Thyroid gland (tissue), 4 donors: ENCODE measurements around the gene MAPK11. TPM values are rescaled to one million over a fixed set of nuclear protein-coding genes. Genes with fewer than 3 reads are reported as not detected.
A peak's percentile ranks its signal among the peaks of the same experiment; 100 is the strongest.

Source experiments
- DNase-seq, 2 donors: peaks; one replicate each; pipeline ENCODE4 v3.0.0-alpha.2; 2019
- H3K27ac ChIP-seq, 3 donors: fragments of 200-600 bp; sonication (generic); 1 replicate in 2 of 3; 2 replicates in 1 of 3; pipeline ENCODE4 v1.5.1; 2016 to 2019; ENCODE audit warnings: mild to moderate bottlenecking in 1 of 3, moderate library complexity in 1 of 3
- H3K27me3 ChIP-seq: fragments of 200-600 bp; sonication (generic); one replicate; pipeline ENCODE4 v1.5.1; 2019
- H3K36me3 ChIP-seq, 2 donors: fragments of 200-600 bp; sonication (generic); one replicate each; pipeline ENCODE4 v1.5.1; 2016 to 2019
- H3K4me1 ChIP-seq, 2 donors: fragments of 200-600 bp; sonication (generic); one replicate each; pipeline ENCODE4 v1.5.1; 2017 to 2019
- H3K4me3 ChIP-seq, 3 donors: fragments of 200-600 bp; sonication (generic); replicated peaks in 1 of 3; 1 replicate in 2 of 3; 2 replicates in 1 of 3; pipeline ENCODE4 v1.5.1; 2016; ENCODE audit warnings: mild to moderate bottlenecking in 1 of 3
- H3K9me3 ChIP-seq: fragments of 200-600 bp; sonication (generic); one replicate; pipeline ENCODE4 v1.5.1; 2017
- POLR2A ChIP-seq, 2 donors: fragments of 450-650 bp; IDR thresholded peaks; one replicate each; pipeline ENCODE4 v1.6.1; 2017; ENCODE audit warnings: antibody characterized with exemption in 2 of 2, mild to moderate bottlenecking in 2 of 2, moderate library complexity in 1 of 2
- WGBS, 2 donors: methylation state at CpG; one replicate each; pipeline ENCODE4 v1.1.5; 2017; 5-methylcytosine and 5-hydroxymethylcytosine counted together
- intact Hi-C: fragments of 100-400 bp; cut with DNase I; formaldehyde crosslinking; loops from one replicate; pipeline ENCODE4 v1.15.1; 2023
- total RNA-seq, 4 donors: library from RNA; depleted of rRNA; stranded (reverse); fragments of >200 nt; gene quantifications; one replicate each; pipeline ENCODE4 v1.2.3, GENCODE V29; 2016
- TF ChIP-seq, protein P1 (sequence below), 6 experiments: fragments of 200-600 bp in 3 of 6; fragments of 450-650 bp in 3 of 6; sonication (generic) in 3 of 6; IDR thresholded peaks; one replicate each; pipeline ENCODE4 v1.5.1; 2016 to 2019; ENCODE audit warnings: antibody characterized with exemption in 6 of 6, mild to moderate bottlenecking in 2 of 6, inconsistent platforms in 1 of 6, moderate library complexity in 1 of 6

MAPK11 gene
- total RNA-seq, 4 donors from 2014 or later = 2.8 to 4.7 (median 4.0) TPM

DNA sequence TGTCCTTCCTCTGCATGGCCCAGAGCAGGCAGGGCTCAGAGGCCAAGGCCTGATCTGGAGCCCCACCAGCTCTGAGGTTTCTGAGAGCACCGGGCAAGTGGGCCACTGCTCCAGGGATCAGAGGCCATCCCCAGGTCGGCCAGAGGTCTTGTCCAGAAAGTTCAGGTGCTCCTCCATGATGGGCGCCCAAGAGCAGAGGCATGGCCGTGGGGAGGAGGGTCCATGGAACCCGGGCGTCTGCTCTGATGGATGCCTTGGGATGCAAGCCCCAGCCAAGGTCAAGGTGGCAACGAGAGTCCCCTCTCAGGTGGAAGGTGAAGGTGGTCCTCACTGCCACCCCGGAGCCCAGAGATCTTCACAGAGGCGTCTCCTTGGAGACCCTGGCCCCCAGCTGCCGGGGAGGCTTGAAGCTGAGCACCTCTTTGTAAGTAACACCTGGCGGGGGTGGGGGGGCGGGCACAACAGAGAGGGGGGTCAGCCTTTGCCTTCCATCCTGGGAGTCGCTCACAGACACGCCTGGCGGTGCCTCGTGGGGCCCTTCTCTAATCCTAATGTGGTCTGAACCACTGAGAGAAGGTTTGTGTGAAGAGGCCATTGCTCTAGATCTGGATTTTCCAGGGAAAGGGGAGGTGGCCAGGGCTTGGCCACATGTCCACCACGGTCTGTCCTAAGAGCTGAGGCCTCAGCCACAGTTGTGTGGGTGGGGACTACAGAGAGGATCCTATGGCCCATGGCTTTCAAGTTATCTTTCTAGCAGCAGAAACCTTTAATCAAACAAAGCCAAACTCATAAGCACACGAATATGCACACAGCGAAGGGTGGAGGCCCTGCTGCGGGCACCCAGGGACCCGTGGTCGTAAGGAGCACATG is 16.9 kb downstream of the MAPK11 start:
- Histone ChIP-seq H3K27ac (no peak overlapping the region), H3K36me3 (no peaks in the 10 kb centered on the region), H3K4me3 (no peak overlapping the region), H3K4me1 (peaks cover 9 to 23% of the 10 kb centered on the region in 2 donors), H3K27me3 (no peaks in the 10 kb centered on the region), H3K9me3 (no peaks in the 10 kb centered on the region)
- intact Hi-C loops = loop anchor here (5.0 to 10.0 kb wide), 3 partner anchors 74 to 352 kb away; partner anchors contain the start of genes DENND6B, MAPK8IP2 and PPP6R2
- DNase-seq = no peak
- 86% methylated on average over 15 to 16 of the region's 22 CpGs for WGBS, 2 donors
- TF ChIP-seq, protein P1, sequence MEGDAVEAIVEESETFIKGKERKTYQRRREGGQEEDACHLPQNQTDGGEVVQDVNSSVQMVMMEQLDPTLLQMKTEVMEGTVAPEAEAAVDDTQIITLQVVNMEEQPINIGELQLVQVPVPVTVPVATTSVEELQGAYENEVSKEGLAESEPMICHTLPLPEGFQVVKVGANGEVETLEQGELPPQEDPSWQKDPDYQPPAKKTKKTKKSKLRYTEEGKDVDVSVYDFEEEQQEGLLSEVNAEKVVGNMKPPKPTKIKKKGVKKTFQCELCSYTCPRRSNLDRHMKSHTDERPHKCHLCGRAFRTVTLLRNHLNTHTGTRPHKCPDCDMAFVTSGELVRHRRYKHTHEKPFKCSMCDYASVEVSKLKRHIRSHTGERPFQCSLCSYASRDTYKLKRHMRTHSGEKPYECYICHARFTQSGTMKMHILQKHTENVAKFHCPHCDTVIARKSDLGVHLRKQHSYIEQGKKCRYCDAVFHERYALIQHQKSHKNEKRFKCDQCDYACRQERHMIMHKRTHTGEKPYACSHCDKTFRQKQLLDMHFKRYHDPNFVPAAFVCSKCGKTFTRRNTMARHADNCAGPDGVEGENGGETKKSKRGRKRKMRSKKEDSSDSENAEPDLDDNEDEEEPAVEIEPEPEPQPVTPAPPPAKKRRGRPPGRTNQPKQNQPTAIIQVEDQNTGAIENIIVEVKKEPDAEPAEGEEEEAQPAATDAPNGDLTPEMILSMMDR (IDR thresholded peaks at IDR 0.05) = no peak
- no peak for TF ChIP-seq POLR2A (IDR thresholded peaks at IDR 0.05)

DNA sequence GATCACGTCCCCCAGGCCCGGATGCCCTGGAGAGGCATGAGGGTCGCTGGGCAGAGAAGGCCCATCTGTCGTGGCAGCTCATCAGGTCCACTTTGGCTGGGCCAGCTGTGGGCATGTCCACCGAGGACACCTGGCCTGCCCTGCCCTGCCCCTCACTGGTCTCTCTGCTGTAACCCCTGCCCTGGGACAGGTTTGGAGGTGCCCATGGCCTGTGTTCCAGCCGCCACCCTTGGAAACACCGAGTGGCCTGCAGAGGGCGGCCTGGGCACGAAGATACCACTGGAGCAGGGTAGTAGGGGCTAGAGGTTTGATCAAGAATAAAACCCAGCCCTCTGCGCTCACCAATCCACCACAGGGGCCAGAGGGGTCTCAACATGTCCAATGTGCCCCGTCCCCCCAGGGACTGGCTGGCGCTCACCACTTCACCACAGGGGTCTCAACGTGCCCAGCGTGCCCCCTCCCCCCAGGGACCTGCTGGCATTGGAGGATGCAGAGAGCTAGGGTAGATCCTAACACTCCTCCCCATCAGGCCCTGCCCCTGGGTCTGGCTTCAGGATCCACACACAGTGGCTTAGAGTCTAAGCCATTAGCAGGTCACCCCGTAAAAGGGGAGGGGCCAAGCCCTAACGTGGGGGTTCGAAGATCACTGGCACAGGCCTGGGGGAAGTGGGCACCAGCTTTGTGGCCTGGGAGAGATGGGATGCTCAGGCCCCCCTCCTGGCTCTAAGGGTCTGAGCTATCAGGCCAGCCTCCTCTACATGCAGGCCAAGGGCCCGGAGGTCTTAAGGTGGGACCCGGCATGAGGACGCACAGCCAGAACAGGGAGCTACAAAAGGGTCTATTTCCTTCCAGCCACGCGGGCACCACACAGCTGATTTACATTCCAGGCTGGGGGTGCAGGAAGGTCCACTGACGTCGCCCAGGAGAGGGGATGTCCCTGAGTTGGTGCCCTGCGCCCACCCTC is 17.8 kb downstream of the MAPK11 start:
- no peak overlapping the region for H3K27ac ChIP-seq

GRCh38 chr22:50251477-50252081 is 18.6 kb downstream of the MAPK11 start:
- Histone ChIP-seq H3K9me3 (no peaks in the 10 kb centered on the region), H3K4me3 (peak overlapping the region in 2 of 3 donors; percentile 2 to 84), H3K27ac (peak overlapping the region in 1 of 3 donors; percentile 54), H3K27me3 (no peaks in the 10 kb centered on the region), H3K36me3 (no peaks in the 10 kb centered on the region), H3K4me1 (peaks cover 9 to 23% of the 10 kb centered on the region in 2 donors)
- 13 to 37% methylated on average over 11 to 15 of the region's 36 CpGs for WGBS, 2 donors
- intact Hi-C loops = loop anchor here (5.0 to 10.0 kb wide), 3 partner anchors 76 to 353 kb away; partner anchors contain the start of genes DENND6B, MAPK8IP2 and PPP6R2
- no peak for DNase-seq
- TF ChIP-seq, protein P1 (IDR thresholded peaks at IDR 0.05) = no peak
- no peak for TF ChIP-seq POLR2A (IDR thresholded peaks at IDR 0.05)

More for the DNA sequence above, 17.8 kb downstream of the MAPK11 start:
- TF ChIP-seq POLR2A (IDR thresholded peaks at IDR 0.05) = no peak
- TF ChIP-seq, protein P1 (IDR thresholded peaks at IDR 0.05) = peak; percentile 17 to 75 (median 70)
- H3K27me3 ChIP-seq = no peaks in the 10 kb centered on the region
- intact Hi-C loops = loop anchor here (5.0 to 10.0 kb wide), 3 partner anchors 75 to 352 kb away; partner anchors contain the start of genes DENND6B, MAPK8IP2 and PPP6R2
- WGBS, 2 donors = 52% methylated on average over 17 to 18 of the region's 25 CpGs
- H3K4me3 ChIP-seq = no peak overlapping the region
- no peaks in the 10 kb centered on the region for H3K36me3 ChIP-seq
- H3K4me1 ChIP-seq = peaks cover 9 to 23% of the 10 kb centered on the region in 2 donors
- no peaks in the 10 kb centered on the region for H3K9me3 ChIP-seq
- DNase-seq = peak; percentile 79 to 83

DNA sequence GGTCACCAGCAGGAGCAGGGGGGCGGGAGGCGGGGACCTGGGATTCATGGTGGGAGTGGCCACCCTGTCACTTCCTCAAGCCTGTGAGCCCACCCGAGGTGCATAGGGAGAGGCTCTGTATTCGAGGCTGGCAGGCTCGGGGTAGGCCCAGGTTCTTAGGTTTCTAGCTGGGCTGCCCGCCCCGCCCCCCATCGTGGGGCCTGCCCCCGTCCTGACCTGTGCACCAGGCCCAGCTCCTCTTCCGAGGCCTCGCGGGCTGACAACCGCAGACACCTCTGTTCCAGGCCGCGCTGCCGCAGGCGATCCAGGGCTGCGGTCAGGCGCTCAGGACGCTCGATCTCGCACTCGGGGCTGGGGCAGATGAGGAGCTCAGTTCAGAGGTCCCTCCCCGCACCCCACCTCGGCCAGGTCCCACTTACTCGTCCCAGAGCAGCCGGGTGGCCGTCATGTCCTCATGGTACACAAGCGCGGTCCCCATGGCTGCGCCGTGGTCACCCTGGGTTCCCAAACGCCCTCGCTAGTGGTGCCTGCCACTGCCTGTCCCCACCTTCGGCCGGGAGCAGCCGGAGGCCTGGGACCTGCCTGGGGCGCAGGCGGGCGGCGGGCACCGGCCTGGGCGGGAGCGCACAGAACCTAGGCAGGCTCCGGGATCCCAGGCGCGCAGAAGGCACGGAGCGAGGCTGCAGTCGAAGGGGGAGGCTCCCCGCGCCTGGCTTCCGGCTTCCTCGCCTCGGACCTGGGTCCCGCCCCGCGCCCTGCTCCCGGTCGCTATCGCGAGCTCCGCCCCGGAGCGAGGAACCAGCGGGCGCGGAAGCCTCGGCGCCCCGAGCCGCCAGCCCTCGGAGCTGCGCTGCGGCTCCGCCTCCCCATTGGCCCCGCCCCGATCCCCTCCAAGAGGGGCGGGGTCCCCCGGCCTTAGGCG is 19.4 kb downstream of the MAPK11 start, which contains the start of gene HDAC10:
Gene HDAC10 (minus strand): TSS at position 711 of the 922 bp plus-strand sequence. CDS start 233 bp downstream, at position 478.
- DNase-seq = peak; percentile 84 to 86
- Histone ChIP-seq H3K36me3 (peaks cover 0 to 4% of the 10 kb centered on the region in 2 donors), H3K27ac (peak within 1 kb of the TSS; percentile 21 to 54 (median 29)), H3K4me3 (peak within 1 kb of the TSS; percentile 2 to 84 (median 69)), H3K4me1 (peaks cover 10 to 26% of the 10 kb centered on the region in 2 donors), H3K27me3 (no peaks in the 10 kb centered on the region), H3K9me3 (no peaks in the 10 kb centered on the region)
- WGBS, 2 donors = 0 to 7% methylated on average over 3 to 6 of the region's 81 CpGs
- intact Hi-C loops = loop anchor here (5.0 to 10.0 kb wide), 3 partner anchors 76 to 354 kb away; partner anchors contain the start of genes DENND6B, MAPK8IP2 and PPP6R2
- TF ChIP-seq, protein P1 (IDR thresholded peaks at IDR 0.05) = no peak
- peak in 1 of 2 donors; percentile 44 for TF ChIP-seq POLR2A (IDR thresholded peaks at IDR 0.05)
